Adipocyte (in vitro differentiated cells): ENCODE measurements around the gene TOR2A.
A peak's percentile ranks its signal among the peaks of the same experiment; 100 is the strongest.

ENCODE experiments used
- DNase-seq: peaks from one replicate; pipeline ENCODE4 v3.0.0-alpha.2; 2015; ENCODE audit warnings: low read depth
- H3K27me3 ChIP-seq: replicated peaks from 2 replicates; pipeline ENCODE4 v1.7.0; 2013; ENCODE audit warnings: mild to moderate bottlenecking, low read length, moderate library complexity; ENCODE audit not compliant: control insufficient read depth, insufficient read depth
- H3K36me3 ChIP-seq: 2 replicates; pipeline ENCODE4 v1.7.0; 2013; ENCODE audit warnings: low read length, mild to moderate bottlenecking, moderate library complexity; ENCODE audit not compliant: control insufficient read depth, insufficient read depth, severe bottlenecking
- H3K4me1 ChIP-seq: 2 replicates; pipeline ENCODE4 v1.7.0; 2013; ENCODE audit warnings: mild to moderate bottlenecking, low read length, moderate library complexity; ENCODE audit not compliant: control insufficient read depth, insufficient read depth
- H3K4me3 ChIP-seq: 2 replicates; pipeline ENCODE4 v1.7.0; 2013; ENCODE audit warnings: mild to moderate bottlenecking, low read length, moderate library complexity
- H3K9ac ChIP-seq: 2 replicates; pipeline ENCODE4 v1.7.0; 2013; ENCODE audit warnings: mild to moderate bottlenecking, low read length, moderate library complexity
- H3K9me3 ChIP-seq: 2 replicates; pipeline ENCODE4 v1.7.0; 2013; ENCODE audit warnings: mild to moderate bottlenecking, low read length, moderate library complexity; ENCODE audit not compliant: control insufficient read depth

TOR2A gene

DNA sequence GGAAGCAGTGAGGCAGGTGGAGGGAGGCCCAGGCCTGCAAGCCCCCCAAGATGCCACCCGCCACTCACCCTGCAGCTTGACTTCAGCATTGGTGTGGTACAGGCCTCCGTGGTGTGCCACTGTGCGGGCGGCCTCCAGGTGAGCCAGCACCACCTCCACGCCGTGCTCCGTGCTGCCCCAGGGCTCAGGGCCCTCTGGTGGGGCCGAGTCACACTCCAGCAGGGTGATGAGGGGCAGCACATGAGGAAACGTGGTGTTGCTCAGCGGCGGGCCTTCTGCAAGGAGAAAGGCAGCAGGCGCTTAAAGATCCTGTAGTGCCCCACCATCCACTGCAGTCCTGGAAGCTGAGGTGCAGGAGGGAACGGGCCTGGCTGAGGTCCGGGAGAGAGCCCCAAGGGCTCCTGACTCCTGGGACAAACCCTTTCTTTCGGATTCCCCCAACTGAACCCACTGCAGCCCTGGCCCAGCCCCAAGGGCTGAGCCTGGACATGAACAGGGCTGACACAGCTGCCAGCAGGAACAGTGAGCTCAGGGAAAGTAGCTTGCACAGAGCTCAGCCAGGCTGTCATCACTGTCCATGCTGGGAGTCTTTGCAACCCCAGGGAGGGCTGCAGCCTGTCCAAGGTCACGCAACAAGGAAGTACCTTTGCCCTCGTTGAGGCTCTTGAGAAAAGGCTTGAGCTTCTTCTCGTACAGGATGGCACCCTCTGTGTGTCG lies 4.7 kb upstream of the TOR2A start:
- H3K4me1 ChIP-seq: peaks cover 24% of the 10 kb centered on the region
- H3K36me3 ChIP-seq: no peaks in the 10 kb centered on the region
- no peaks in the 10 kb centered on the region for H3K27me3 ChIP-seq
- no peaks in the 10 kb centered on the region for H3K9me3 ChIP-seq
- peak overlapping the region; percentile 49 for H3K4me3 ChIP-seq
- no peak for DNase-seq
- H3K9ac ChIP-seq: peak overlapping the region; percentile 81

DNA sequence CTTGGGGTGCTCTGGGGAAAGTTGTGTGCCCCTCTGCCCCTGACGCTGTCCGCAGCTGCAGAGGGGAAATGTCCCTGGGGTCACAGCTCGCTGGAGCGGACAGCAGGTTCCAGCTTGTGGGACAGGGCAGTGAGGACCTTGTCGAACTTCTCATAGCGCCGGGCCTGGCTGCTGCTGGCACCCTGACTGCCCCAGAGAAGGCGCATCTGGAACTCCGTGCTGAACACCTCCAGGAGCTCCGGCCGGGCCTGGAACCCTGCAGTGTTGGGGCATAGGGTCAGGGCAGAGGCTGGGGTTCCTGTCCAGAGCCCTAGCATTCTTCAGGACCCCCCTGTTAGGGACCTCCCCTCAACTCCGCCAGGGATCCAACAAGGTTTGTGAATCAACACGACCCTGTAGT lies 3.6 kb upstream of the TOR2A start:
- Histone ChIP-seq H3K9ac (no peak overlapping the region), H3K4me1 (peaks cover 31% of the 10 kb centered on the region), H3K27me3 (no peaks in the 10 kb centered on the region), H3K4me3 (no peak overlapping the region), H3K9me3 (no peaks in the 10 kb centered on the region), H3K36me3 (no peaks in the 10 kb centered on the region)
- no peak for DNase-seq

DNA sequence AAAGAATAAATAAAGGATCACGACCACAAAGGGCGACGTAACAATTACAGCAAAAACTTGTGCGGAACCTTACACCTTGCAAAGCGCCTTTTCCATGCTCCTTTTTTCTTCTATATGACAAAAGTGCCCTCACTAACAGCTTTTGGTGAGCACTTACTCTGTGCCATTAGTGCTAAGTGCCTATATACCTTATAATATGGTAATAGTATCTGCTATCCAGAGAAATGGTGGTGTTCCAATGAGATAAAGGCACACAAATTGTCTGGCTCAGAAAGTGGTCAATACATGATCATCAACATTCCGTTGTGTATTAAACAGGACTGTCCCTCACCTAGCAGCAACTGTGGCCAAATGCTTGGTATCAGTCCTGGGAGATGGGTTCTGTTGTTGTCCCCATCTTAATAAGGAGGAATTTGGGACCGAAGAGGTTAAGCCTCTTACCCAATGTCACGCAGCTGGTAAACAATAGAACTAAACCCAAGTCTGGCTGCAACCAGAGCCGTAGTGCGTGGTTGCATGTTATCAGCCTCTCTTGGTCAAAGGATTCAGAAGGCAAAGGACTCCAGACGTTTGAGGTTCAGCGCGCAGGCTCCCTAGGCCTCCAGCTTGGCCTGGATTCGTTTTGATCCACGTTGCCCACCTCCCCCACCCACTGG lies 564 bp upstream of the TOR2A start:
- H3K4me3 ChIP-seq: no peak overlapping the region

DNA sequence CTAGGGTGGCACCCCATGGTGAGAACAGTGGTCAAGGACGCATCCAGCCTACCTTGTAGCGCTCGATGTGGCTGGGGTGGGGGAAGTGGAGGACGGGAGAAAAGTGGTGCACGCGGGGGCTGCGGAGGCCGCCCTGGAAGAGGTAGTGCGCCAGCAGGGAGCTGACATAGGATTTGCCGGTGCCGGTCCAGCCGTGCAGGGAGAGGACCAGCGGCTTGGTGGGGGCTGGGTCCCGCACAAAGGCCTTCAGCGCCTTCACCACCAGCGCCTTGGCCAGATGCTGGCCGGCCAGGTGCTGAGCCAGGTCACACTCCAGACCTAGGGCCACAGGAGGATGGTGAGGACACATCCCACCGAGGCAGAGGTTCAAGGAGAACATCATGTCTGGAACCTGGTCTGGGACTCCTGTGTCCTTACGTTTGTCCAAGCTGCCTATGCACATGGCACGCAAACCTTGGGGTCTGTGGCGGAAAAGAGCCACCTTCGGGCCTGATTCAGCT lies 797 bp downstream of the TOR2A start:
- H3K9ac ChIP-seq: peak overlapping the region; percentile 90
- peak overlapping the region; percentile 81 for H3K4me3 ChIP-seq
- H3K4me1 ChIP-seq: peaks cover 12% of the 10 kb centered on the region
- H3K9me3 ChIP-seq: no peaks in the 10 kb centered on the region
- H3K27me3 ChIP-seq: no peaks in the 10 kb centered on the region
- peaks cover 6% of the 10 kb centered on the region for H3K36me3 ChIP-seq
- no peak for DNase-seq

More for the DNA sequence above, 564 bp upstream of the TOR2A start:
- H3K36me3 ChIP-seq: peaks cover 6% of the 10 kb centered on the region
- no peaks in the 10 kb centered on the region for H3K27me3 ChIP-seq
- H3K9me3 ChIP-seq: no peaks in the 10 kb centered on the region
- peak; percentile 9 for DNase-seq
- H3K9ac ChIP-seq: no peak overlapping the region
- peaks cover 22% of the 10 kb centered on the region for H3K4me1 ChIP-seq

DNA sequence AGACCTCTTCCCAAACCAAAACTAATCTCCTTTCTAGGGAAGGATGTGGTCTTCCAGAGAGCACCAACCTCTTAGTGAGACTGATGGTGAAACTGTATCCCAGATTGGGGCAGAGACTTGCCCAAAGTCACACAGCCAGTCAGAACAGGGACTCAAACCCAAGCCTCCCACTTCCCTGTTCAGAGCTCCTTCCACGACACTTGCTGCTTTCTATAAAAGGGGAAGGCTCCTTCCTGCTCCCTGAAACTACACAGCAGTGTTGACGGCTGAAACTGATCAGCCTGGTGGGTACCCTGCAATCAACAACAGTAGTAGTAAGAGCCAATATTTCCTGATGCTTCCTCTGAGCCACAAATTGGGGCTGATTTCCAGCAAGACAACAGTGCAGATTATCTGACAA lies 1.5 kb downstream of the TOR2A start:
- Histone ChIP-seq H3K36me3 (peaks cover 6% of the 10 kb centered on the region), H3K9me3 (no peaks in the 10 kb centered on the region), H3K4me1 (peaks cover 12% of the 10 kb centered on the region), H3K4me3 (no peak overlapping the region), H3K9ac (peak overlapping the region; percentile 90), H3K27me3 (no peaks in the 10 kb centered on the region)
- DNase-seq: no peak

DNA sequence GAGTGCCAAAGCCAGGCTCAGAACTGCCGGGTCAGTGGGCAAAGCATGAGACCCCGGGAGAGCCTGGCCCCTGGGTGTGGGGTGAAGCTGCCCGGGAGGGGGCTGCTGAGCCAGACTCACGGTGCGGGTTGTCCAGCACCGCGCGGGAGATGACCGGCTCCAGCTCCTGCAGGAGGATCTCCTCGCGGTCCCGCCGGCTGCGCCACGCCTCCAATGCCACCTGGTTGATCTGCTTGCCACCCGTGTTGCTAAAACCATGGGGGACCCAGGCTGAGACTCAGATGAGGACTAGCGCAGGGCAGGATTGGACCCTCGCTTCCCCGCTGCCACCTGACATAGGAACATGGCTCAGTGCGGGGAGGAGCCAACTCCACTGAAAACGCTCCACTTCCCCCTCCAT lies 2.6 kb downstream of the TOR2A start:
- no peaks in the 10 kb centered on the region for H3K27me3 ChIP-seq
- no peak for DNase-seq
- H3K4me3 ChIP-seq: no peak overlapping the region
- H3K9me3 ChIP-seq: no peaks in the 10 kb centered on the region
- H3K9ac ChIP-seq: no peak overlapping the region
- peaks cover 6% of the 10 kb centered on the region for H3K36me3 ChIP-seq
- H3K4me1 ChIP-seq: peaks cover 12% of the 10 kb centered on the region

DNA sequence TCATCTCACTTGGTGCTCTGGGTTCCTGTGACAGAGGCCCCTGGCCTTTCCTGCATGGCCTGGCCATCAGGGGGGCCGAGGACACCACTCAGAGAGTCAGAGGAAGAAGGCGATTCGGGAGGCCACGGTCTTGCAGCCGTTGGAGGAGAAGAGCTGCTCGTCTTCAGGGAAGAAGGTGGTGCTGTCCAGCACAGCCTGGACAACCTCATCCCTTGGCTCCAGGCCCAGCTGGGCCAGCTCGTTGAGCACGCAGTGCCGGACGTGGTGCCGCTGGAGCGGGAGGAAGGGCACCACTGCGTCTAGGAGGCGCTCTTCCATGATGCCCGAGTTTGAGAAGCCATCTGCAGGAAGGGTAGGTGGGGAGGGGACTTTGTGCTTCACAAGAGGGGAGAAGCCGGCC lies 3.2 kb downstream of the TOR2A start:
- no peak overlapping the region for H3K4me3 ChIP-seq
- H3K9me3 ChIP-seq: no peaks in the 10 kb centered on the region
- H3K27me3 ChIP-seq: no peaks in the 10 kb centered on the region
- peaks cover 12% of the 10 kb centered on the region for H3K4me1 ChIP-seq
- H3K9ac ChIP-seq: no peak overlapping the region
- H3K36me3 ChIP-seq: peaks cover 6% of the 10 kb centered on the region
- no peak for DNase-seq

DNA sequence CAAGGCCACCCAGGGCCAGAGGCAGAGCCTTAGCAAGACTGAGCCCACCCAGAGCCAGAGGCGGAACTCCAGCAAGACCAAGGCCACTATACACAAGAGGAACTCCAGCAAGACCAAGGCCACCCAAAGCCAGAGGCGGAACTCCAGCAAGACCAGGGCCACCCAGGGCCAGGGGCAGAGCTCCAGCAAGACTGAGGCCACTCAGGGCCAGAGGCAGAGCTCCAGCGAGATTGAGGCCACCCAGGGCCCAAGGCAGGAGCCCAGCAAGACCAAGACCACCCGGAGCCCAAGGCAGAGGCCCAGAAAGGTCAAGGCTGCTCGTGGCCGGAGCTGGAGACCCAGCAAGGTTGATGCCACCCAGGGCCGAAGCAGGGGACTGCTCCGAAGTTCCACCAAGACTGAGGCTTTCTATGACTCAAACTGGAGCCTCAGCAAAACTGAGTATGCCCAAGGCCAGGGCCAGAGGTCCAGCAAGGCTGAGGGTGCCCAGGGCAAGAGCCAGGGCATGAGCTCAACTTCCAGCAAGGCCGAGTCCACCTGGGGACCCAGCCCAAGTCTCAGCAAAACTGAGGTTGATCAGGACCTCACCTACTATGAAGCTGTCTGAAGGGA lies 4.2 kb downstream of the TOR2A start:
- Histone ChIP-seq H3K4me1 (peaks cover 12% of the 10 kb centered on the region), H3K9ac (no peak overlapping the region), H3K27me3 (no peaks in the 10 kb centered on the region), H3K36me3 (peaks cover 6% of the 10 kb centered on the region), H3K4me3 (no peak overlapping the region), H3K9me3 (no peaks in the 10 kb centered on the region)
- no peak for DNase-seq

DNA sequence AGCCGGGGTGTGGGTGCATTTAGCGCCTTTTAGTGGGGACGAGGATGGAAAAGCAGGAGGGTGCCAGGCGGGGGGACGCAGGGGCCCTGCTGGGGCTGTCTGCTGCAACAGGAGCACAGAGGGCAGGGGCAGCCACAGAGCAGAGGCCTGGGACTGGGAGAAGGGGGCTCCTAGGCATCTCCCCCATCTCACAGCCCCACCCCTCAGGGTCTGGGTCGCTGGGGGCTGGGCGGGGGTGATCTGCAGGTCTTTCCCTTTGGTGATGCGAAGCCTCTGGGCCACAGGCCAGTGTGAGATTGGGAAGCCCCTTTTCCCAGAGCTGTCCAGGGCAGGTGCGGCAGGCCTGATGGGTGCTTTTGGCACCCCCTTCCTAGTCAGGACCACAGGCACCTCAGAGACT lies 4.8 kb downstream of the TOR2A start:
- Histone ChIP-seq H3K27me3 (no peaks in the 10 kb centered on the region), H3K4me1 (peaks cover 7% of the 10 kb centered on the region), H3K9ac (no peak overlapping the region), H3K9me3 (no peaks in the 10 kb centered on the region), H3K36me3 (peaks cover 6% of the 10 kb centered on the region), H3K4me3 (no peak overlapping the region)
- DNase-seq: no peak

DNA sequence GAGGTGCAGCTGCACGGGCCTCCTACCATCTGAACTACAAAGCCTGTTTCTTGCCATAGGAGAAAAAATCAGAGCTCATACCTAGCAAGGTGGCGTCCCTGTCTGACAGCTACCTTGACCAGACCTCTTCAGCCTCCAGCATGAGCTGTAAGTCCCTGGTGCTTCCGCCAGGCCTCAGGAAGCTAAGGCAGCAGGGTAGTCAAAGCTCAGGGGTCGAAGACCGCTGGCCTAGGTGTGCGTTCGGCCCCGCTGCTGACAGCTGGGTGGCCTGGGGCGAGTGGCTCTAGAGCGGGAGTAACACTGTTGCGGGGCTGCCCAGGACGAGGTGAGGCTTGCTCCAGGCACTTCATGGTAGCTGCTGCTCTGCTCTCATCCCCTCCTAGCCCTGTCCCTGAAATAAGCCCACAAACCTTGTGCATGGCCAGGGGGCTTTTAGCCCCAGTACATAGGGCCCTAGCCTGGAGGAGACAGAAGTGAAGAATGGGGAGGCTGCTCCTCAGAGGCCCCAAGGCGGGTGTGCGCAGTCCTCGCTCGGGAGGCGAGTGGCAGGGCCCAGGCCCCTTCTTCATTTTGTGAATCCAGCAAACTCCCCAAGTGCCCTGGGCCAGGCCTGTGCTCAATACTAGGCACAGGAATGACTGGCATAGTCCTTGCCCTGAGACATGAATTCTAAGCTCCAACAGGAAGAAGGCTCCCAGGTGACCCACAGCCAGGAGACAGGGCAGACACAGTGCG lies 5.4 kb downstream of the TOR2A start:
- Histone ChIP-seq H3K4me1 (peaks cover 9% of the 10 kb centered on the region), H3K4me3 (no peak overlapping the region), H3K9ac (no peak overlapping the region), H3K27me3 (no peaks in the 10 kb centered on the region), H3K9me3 (no peaks in the 10 kb centered on the region), H3K36me3 (peaks cover 6% of the 10 kb centered on the region)
- no peak for DNase-seq

DNA sequence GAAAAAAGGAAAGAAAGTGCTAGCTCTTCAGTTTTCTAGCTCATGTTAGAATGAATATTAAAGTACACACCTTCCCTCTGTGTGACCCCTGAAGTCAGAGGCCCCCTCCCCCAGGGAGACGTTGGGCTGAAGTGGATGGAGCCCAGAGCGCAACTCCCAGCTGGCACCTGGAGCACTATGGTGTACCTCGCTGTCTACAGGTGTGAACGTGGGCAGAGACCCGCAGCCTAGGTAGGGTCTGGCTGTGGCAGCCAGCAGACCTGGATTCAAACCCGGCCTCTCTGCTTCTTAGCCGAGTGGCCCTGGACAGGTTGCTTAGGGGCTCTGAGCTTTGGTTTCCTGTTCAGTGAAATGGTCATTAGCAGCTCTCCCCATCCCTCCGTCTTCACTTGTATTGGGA lies 6.3 kb downstream of the TOR2A start:
- no peaks in the 10 kb centered on the region for H3K9me3 ChIP-seq
- no peaks in the 10 kb centered on the region for H3K27me3 ChIP-seq
- H3K4me1 ChIP-seq: peaks cover 11% of the 10 kb centered on the region
- no peak overlapping the region for H3K4me3 ChIP-seq
- no peak overlapping the region for H3K9ac ChIP-seq
- DNase-seq: no peak
- peaks cover 6% of the 10 kb centered on the region for H3K36me3 ChIP-seq
